ENCODE results near the gene MSRB1.
"Not testable (repeated sequence)": the region's sequence is repeated elsewhere in the genome, so short reads cannot be mapped to it uniquely, and the experiment has no call there.

Gene MSRB1

DNA sequence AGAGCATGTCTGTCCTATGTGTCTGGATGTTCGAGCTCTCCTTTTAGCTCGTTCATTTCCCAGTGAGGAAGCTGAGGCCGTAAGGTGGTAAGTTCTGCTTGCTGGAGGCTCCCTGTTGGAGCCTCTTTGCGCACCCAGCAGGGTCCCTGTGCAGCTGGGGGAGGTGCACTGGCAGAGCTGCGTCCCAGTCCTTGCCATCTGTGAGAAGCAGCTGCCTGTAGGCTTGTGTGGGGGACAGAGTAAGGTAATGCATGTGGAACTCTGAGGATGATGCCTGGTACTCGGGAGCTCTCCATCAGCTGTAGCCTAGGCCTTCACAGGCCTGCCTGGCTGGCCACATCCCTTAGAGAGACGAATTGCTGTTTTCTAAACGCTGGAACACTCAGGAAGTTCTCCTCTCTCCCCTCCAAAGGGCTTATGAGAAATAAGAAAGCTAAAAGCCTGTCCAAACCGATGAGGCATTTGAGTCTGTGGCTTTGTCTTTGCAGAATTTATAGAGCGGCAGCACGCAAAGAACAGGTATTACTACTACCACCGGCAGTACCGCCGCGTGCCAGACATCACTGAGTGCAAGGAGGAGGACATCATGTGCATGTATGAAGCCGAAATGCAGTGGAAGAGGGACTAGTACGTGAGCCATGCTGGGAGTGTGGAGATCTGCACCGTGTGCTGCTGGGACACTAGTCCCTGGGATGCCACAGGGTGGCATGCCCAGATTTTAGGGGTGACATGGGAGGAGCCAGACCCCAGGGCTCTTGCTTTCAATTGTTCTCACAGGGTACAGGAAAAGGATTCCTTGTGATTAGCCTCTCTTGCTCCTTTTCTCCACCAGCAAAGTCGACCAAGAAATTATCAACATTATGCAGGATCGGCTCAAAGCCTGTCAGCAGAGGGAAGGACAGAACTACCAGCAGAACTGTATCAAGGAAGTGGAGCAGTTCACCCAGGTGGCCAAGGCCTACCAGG is 17.9 kb upstream of the MSRB1 start:
- DNase-seq (ENCODE audit: low spot score): no peak

GRCh38 chr16:1959269-1960039 is 16.5 kb upstream of the MSRB1 start, which contains the start of gene NDUFB10:
TSS of gene NDUFB10 (plus strand) at chr16:1959538. CDS start at chr16:1959625, 87 bp downstream.
- DNase-seq (ENCODE audit: low spot score): peak; percentile 95

GRCh38 chr16:1958715-1959268 is 15.8 kb upstream of the MSRB1 start:
- no peak for DNase-seq (ENCODE audit: low spot score)

DNA sequence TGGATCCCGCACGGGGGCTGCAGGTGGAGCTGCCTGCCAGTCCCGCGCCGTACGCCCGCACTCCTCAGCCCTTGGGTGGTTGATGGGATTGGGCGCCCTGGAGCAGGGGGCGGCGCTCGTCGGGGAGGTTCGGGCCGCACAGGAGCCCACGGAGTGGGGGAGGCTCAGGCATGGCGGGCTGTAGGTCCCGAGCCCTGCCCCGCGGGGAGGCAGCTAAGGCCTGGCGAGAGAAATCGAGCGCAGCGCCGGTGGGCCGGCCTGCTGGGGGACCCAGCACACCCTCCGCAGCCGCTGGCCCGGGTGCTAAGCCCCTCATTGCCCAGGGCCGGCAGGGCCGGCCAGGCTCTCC is 15.1 kb upstream of the MSRB1 start:
- DNase-seq (ENCODE audit: low spot score): not testable (repeated sequence)

DNA sequence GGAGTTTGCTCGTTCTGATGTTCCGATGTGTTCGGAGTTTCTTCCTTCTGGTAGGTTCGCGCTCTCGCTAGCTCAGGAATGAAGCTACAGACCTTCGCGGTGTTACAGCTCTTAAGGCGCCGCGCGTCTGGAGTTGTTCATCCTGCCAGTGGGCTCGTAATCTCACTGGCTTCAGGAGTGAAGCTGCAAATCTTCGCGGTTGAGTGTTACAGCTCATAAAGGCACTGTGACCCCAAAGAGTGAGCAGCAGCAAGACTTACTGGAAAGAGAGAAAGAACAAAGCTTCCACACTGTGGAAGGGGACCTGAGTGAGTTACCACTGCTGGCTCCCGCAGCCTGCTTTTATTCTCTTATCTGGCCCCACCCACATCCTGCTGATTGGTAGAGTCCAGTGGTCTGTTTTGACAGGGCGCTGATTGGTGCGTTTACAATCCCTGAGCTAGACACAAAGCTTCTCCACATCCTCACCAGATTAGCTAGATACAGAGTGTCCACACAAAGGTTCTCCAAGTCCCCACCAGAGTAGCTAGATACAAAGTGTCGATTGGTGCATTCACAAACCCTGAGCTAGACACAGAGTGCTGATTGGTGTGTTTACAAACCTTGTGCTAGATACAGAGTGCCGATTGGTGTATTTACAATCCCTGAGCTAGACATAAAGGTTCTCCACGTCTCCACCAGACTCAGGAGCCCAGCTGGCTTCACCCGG is 14.6 kb upstream of the MSRB1 start:
- DNase-seq (ENCODE audit: low spot score): not testable (repeated sequence)

DNA sequence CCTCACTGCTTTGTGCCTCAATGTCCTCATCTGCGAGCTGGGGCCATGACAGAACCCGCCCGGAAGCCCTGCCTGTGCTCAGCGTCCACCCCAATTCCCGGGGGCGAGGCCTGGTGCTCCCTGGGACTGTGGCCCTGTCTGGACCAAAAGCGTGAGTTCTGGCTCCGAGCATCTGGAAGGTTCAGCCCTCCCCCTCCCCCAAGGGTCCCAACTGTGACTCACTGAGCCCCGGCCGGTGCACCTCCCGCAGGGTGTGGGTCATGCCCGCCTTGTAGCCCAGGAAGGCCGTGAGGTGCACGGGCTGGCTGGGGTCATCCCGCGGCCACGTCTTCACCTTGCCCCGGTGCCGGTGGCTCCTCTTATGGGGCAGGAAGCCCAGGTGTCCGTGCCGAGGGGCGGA is 10.7 kb upstream of the MSRB1 start:
- no peak for DNase-seq (ENCODE audit: low spot score)

GRCh38 chr16:1950559-1950958 is 7.6 kb upstream of the MSRB1 start:
- DNase-seq (ENCODE audit: low spot score): no peak

GRCh38 chr16:1950047-1950446 is 7.0 kb upstream of the MSRB1 start:
- DNase-seq (ENCODE audit: low spot score): no peak

DNA sequence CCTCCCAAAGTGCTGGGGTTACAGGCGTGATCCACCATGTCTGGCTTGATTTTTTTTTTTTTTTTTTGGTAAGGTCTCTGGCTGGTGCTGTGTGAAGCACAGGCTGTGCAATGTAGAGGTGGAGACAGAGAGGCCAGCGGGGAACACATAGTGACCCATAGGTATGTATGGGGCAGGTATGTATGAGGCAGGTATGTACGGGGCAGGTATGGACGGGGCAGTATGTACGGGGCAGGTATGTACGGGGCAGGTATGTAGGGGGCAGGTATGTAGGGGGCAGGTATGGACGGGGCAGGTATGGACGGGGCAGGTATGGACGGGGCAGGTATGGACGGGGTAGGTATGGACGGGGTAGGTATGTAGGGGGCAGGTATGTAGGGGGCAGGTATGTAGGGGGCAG is 6.5 kb upstream of the MSRB1 start:
- no peak for DNase-seq (ENCODE audit: low spot score)

DNA sequence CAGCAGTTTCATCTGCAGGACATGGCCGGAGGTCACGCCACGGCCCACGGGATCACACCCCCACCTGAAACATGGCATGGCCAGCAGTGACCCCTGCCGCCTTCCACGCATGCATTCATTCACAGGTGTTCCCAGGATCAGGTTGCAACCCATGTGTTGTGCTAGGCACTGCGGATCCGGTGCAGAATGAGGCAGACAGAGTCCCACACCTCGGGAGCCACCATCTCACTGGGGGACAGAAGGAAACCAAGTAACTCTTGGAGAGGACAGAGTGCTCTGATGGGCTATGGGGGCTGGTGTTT is 4.3 kb upstream of the MSRB1 start:
- no peak for DNase-seq (ENCODE audit: low spot score)

DNA sequence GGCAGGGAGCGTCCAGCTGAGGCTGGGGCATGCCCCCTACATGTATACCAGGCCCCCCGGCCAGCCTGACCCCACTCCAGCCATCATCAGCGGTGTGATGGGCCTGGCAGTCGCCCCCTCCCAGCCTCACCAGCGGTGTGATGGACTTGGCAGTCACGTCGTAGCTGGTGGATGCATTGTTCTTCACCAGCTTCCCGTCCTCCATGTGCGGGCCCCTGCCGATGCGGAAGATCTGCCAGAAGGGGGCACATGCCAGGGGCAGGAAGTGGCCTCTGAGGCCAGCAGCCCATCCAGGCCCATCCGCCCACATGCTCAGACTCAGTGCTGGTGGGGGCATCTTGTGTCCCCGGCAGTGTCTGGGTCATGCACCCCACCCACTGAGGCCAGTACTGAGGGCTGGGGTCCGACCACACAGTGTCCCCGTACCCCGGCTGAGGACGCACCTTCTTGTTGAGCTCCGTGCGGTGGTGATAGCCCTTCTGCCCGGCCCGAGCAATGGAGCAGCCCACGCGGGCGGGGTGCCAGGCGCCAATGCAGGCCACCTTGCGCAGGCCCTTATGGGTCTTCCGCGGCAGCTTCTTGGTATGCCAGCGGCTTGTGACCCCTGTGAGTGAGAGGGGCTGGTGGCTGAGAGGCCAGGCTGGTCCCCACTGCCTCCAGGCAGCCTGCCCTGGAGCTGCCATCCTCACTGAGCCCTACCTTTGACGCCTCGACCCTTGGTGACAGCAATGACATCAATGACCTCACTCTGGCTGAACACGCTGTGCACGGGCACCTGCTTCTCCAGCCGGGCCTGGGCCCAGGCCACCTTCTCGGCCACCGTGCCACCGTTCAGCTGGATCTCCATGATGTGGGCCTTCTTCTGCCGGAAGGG is 3.7 kb upstream of the MSRB1 start:
- no peak for DNase-seq (ENCODE audit: low spot score)

- DNase-seq (ENCODE audit: low spot score): no peak
These were observed 2.8 kb upstream of the MSRB1 start for GRCh38 chr16:1945559-1946391.

- DNase-seq (ENCODE audit: low spot score): no peak
These were observed 1.7 kb upstream of the MSRB1 start for GRCh38 chr16:1944612-1945199.

DNA sequence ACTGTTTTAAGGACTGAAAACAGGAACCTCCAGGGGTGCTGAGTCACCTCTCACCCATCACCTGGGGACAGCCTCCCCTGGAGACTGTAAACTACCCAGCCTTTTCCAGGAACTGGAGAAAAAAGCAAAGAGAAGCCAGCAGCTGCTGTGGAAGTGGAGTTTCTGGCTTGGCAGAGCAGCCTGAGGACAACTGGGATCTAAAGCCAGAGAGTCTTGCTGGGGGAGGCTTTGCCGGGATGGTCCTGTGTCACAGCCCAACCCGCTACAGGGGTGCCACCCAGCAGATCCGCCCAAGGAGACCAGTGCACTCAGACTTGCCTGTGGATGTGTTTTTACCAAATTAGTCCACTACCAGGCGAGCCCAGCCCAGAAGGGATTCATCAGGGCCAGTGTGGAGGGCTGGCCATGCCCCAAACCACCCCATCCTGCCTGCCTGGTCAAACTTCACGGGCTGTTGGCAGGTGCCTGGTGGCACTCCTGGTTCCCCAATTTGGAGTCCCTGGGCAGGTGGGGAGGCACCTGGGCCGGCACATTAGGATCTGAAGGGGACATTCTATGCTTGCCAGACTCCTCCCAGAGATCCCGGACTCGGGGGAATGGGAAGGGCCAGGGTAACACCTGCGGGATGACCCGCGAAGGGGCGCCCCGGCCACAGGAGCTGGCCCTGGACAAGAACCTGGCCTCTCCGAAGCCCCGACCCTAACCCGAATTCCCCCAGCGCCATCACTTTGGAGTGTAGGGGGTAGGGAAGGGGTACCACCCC is 771 bp downstream of the MSRB1 start:
- DNase-seq (ENCODE audit: low spot score): no peak

DNA sequence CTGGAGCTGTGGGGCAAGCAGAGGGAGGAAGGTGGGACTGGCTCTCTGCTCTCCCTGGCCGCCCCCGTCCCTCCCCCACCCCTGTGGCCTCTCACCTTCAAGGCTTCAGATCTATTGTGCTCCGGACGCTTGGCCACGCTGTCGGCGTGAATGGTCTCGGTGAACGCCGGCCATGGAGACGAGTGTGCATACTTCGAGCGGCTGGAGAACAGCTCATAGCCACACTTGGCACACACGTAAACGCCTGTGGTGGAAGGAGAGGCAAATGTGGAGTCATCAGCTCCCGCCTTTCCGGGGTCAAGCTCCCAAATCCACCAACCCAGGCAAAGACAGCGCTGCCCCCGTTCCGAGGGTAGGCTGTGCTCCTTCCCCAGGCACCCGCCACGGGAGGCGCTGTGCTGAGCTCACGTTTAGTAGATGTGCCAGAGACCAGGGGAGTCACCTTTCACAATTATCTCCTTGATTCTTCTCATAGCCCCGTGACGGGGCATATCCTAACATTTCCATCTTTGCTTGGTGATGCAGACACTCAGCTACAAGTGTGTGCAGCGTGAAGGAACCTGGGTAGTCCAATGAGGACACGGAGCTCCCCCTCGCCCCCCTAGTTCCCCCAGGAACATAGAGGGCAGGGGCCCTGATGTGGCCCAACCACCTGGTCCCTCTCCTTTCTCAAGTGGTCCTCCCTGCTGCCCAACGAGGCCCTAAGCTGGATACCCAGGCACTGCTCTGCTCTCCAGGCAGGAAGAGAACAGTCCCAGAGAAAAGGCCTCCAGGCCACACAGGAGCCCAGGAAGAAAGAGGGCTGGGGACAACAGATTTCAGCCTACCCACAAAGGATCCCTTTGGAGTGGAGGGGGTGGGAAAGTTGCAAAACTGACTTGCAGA is 1.6 kb downstream of the MSRB1 start:
- DNase-seq (ENCODE audit: low spot score): no peak

- DNase-seq (ENCODE audit: low spot score): no peak
These were observed 2.5 kb downstream of the MSRB1 start for GRCh38 chr16:1940273-1941161.

DNA sequence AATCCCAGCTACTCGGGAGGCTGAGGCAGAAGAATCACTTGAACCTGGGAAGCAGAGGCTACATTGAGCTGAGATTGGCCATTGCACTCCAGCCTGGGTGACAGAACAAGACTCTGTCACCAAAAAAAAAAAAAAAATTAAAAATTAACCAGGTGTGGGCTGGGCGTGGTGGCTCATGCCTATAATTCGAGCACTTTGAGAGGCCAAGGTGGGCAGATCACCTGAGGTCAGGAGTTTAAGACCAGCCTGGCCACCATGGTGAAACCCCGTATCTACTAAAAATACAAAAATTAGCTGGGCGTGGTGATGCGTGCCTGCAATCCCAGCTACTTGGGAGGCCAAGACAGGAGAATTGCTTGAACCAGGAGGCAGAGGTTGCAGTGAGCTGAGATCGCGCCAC is 3.2 kb downstream of the MSRB1 start:
- DNase-seq (ENCODE audit: low spot score): not testable (repeated sequence)
